A673 (cell line): ENCODE results near the gene ASAP2. TPM values are rescaled to one million over a fixed set of nuclear protein-coding genes. Genes with fewer than 3 reads are reported as not detected.
A peak's percentile ranks its signal among the peaks of the same experiment; 100 is the strongest.

ENCODE experiments used
- BruUV-seq: library from RNA; stranded (reverse); fragments of 400-500 nt; replicated peaks from 2 replicates; lab custom pipeline; 2021; lab: Mats Ljungman, UMichigan
- CTCF ChIA-PET: fragments of 300-600 bp; sonication (Branson Sonifier 250); formaldehyde crosslinking; loops from one replicate; lab custom pipeline; 2022; ENCODE audit warnings: antibody characterized with exemption; lab: Charles Lee
- POLR2A ChIA-PET: fragments of 300-600 bp; sonication (Branson Sonifier 250); formaldehyde crosslinking; loops from one replicate; lab custom pipeline; 2022; ENCODE audit warnings: antibody characterized with exemption; ENCODE audit not compliant: low non-redundant PET; lab: Charles Lee
- DNase-seq: peaks from one replicate; pipeline ENCODE4 v3.0.0-alpha.2; 2015; ENCODE audit warnings: low spot score
- H3K27ac ChIP-seq: fragments of 200-600 bp; sonication (generic); 2 replicates; pipeline ENCODE4 v1.5.1; 2016; ENCODE audit warnings: mixed run types, low read depth, mild to moderate bottlenecking, mixed read lengths, antibody characterized with exemption, low read length; ENCODE audit not compliant: poor library complexity, severe bottlenecking
- H3K27me3 ChIP-seq: fragments of 200-600 bp; sonication (generic); replicated peaks from 2 replicates; pipeline ENCODE4 v1.6.1; 2017; ENCODE audit warnings: mixed run types, low read depth, mild to moderate bottlenecking, mixed read lengths, antibody characterized with exemption, low read length; ENCODE audit not compliant: insufficient read depth, poor library complexity
- H3K36me3 ChIP-seq: fragments of 200-600 bp; sonication (generic); 2 replicates; pipeline ENCODE4 v1.6.1; 2016; ENCODE audit warnings: mixed run types, mild to moderate bottlenecking, mixed read lengths, antibody characterized with exemption, low read length; ENCODE audit not compliant: insufficient read depth, poor library complexity, severe bottlenecking
- H3K4me1 ChIP-seq: fragments of 200-600 bp; sonication (generic); 2 replicates; pipeline ENCODE4 v1.6.1; 2017; ENCODE audit warnings: mixed run types, mild to moderate bottlenecking, mixed read lengths, antibody characterized with exemption, low read length; ENCODE audit not compliant: insufficient read depth, poor library complexity, severe bottlenecking
- H3K4me3 ChIP-seq: fragments of 200-600 bp; sonication (generic); 2 replicates; pipeline ENCODE4 v1.5.1; 2016; ENCODE audit warnings: low read depth, mixed run types, mild to moderate bottlenecking, mixed read lengths, low read length; ENCODE audit not compliant: poor library complexity, severe bottlenecking
- H3K9me3 ChIP-seq: fragments of 200-600 bp; sonication (generic); 2 replicates; pipeline ENCODE4 v1.6.1; 2016; ENCODE audit warnings: mixed run types, low read depth, mild to moderate bottlenecking, mixed read lengths, antibody characterized with exemption, low read length; ENCODE audit not compliant: poor library complexity, severe bottlenecking
- EZH2 ChIP-seq: fragments of 200-600 bp; sonication (generic); IDR thresholded peaks from 2 replicates; pipeline ENCODE4 v1.6.1; 2017; ENCODE audit warnings: borderline replicate concordance, low read depth, mild to moderate bottlenecking, mixed read lengths, antibody characterized with exemption, low read length; ENCODE audit not compliant: poor library complexity, severe bottlenecking
- intact Hi-C: fragments of 100-400 bp; cut with micrococcal nuclease; formaldehyde crosslinking; loops from one replicate; pipeline ENCODE4 v1.10.0; 2022; ENCODE audit not compliant: unreplicated experiment
- total RNA-seq: library from RNA; stranded (reverse); gene quantifications from 2 replicates; pipeline ENCODE4 v1.2.3, GENCODE V29; 2021
- TF ChIP-seq, protein P1 (sequence below): fragments of 300-800, 200-600 bp; sonication (generic); conservative IDR thresholded peaks from 2 replicates; pipeline ENCODE4 v1.5.1; 2017; ENCODE audit warnings: low read depth, mild to moderate bottlenecking, antibody characterized with exemption, low read length, moderate library complexity, mixed read lengths

Gene ASAP2
- total RNA-seq, 1 experiment from 2014 or later = 46.8 TPM

GRCh38 chr2:9203876-9204275 is 2.7 kb upstream of the ASAP2 start:
- no peak for TF ChIP-seq EZH2
- TF ChIP-seq, protein P1, sequence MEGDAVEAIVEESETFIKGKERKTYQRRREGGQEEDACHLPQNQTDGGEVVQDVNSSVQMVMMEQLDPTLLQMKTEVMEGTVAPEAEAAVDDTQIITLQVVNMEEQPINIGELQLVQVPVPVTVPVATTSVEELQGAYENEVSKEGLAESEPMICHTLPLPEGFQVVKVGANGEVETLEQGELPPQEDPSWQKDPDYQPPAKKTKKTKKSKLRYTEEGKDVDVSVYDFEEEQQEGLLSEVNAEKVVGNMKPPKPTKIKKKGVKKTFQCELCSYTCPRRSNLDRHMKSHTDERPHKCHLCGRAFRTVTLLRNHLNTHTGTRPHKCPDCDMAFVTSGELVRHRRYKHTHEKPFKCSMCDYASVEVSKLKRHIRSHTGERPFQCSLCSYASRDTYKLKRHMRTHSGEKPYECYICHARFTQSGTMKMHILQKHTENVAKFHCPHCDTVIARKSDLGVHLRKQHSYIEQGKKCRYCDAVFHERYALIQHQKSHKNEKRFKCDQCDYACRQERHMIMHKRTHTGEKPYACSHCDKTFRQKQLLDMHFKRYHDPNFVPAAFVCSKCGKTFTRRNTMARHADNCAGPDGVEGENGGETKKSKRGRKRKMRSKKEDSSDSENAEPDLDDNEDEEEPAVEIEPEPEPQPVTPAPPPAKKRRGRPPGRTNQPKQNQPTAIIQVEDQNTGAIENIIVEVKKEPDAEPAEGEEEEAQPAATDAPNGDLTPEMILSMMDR = no peak
- Histone ChIP-seq H3K36me3 (no peaks in the 10 kb centered on the region), H3K27me3 (no peaks in the 10 kb centered on the region), H3K4me1 (peaks cover 10% of the 10 kb centered on the region), H3K9me3 (no peaks in the 10 kb centered on the region), H3K27ac (no peak overlapping the region), H3K4me3 (no peak overlapping the region)
- POLR2A ChIA-PET = no interaction called here
- no TSS peak for BruUV-seq
- CTCF ChIA-PET = interaction anchor here (0.6 kb wide), 1 partner anchor 75 kb away, joined by 7 read pairs; no protein-coding TSS in a partner anchor
- no peak for DNase-seq
- intact Hi-C loops = no loop called here

DNA sequence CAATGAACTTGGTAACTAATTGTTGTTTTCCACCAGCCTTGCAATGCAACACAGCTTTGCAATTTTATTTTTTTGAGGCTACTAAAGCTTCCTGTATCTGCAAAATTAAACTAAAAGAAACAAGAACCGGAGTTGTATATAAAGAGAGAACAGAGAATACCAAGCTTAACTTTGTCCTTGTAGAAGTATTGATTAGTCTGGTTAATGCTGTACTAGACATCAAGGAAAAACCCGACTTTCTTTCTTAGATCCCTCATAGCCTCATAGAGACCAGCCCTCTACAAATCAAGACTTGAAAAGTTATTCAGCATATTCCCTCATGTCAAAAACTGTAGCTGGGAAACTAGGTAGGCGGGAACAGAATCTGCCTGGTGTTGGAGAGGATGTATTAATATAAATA is 1.7 kb upstream of the ASAP2 start:
- intact Hi-C loops = loop anchor here (5.0 kb wide), 1 partner anchor 57 kb away; no protein-coding TSS in a partner anchor
- Histone ChIP-seq H3K27ac (no peak overlapping the region), H3K4me3 (no peak overlapping the region), H3K9me3 (no peaks in the 10 kb centered on the region), H3K4me1 (peaks cover 16% of the 10 kb centered on the region), H3K27me3 (no peaks in the 10 kb centered on the region), H3K36me3 (no peaks in the 10 kb centered on the region)
- no peak for DNase-seq
- TF ChIP-seq, protein P1 = no peak
- TF ChIP-seq EZH2 = no peak
- no TSS peak for BruUV-seq
- CTCF ChIA-PET = interaction anchor here (0.5 to 0.6 kb wide), 2 partner anchors 39 to 166 kb away, joined by 3 to 4 read pairs; no protein-coding TSS in a partner anchor
- POLR2A ChIA-PET = no interaction called here

DNA sequence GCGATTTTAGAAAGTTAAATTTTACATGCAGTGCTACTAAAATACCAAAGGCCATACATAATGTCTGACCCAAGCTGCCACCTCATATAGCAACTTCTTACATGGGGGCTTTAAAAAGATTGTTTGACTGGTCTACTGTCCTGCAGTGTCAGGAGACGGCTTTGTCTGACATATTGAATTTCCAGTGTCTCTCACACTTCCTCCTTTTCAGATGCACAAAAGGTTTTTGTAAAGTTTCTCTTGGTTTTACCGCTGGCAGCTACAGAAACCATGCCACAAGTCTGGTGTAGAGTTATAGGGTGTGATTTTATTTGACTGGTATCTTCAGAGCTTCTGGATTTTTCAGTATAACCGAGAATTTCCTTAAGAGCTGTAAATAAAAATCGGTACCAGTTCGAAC is 1.1 kb upstream of the ASAP2 start:
- CTCF ChIA-PET = interaction anchor here (0.6 kb wide), 1 partner anchor 166 kb away, joined by 3 read pairs; no protein-coding TSS in a partner anchor
- POLR2A ChIA-PET = no interaction called here
- intact Hi-C loops = loop anchor here (5.0 kb wide), 1 partner anchor 57 kb away; no protein-coding TSS in a partner anchor
- DNase-seq = no peak
- Histone ChIP-seq H3K36me3 (no peaks in the 10 kb centered on the region), H3K27ac (peak overlapping the region; percentile 78), H3K4me1 (peaks cover 20% of the 10 kb centered on the region), H3K27me3 (no peaks in the 10 kb centered on the region), H3K9me3 (no peaks in the 10 kb centered on the region), H3K4me3 (peak overlapping the region; percentile 73)
- TSS peak; percentile 70 for BruUV-seq
- TF ChIP-seq, protein P1 = no peak
- no peak for TF ChIP-seq EZH2
